ENCODE data around the gene ZNHIT6.

Gene ZNHIT6

GRCh38 chr1:85683292-85684025 is 24.8 kb downstream of the ZNHIT6 start:
- H3K4me3 ChIP-seq (ENCODE audit: low read depth, low read length, poor library complexity, severe bottlenecking): no peak overlapping the region
- H2AFZ ChIP-seq (ENCODE audit: low read length): no peak overlapping the region
- H4K20me1 ChIP-seq (ENCODE audit: insufficient read depth, low read length): no peaks in the 10 kb centered on the region
- H3K4me1 ChIP-seq (ENCODE audit: insufficient read depth, low read length, severe bottlenecking): no peaks in the 10 kb centered on the region
- no peak overlapping the region for H3K9ac ChIP-seq (ENCODE audit: low read length)
- H3K9me3 ChIP-seq (ENCODE audit: low read length): no peaks in the 10 kb centered on the region
- H3K36me3 ChIP-seq (ENCODE audit: insufficient read depth, low read length): peaks cover 50% of the 10 kb centered on the region
- no peak overlapping the region for H3K4me2 ChIP-seq (ENCODE audit: low read length)
- no peak overlapping the region for H3K27ac ChIP-seq (ENCODE audit: low read depth, low read length, poor library complexity, severe bottlenecking)
- no peak for TF ChIP-seq CTCF (IDR thresholded peaks at IDR 0.05; ENCODE audit: low read length)
- no peak for TF ChIP-seq EZH2 (IDR thresholded peaks at IDR 0.05; ENCODE audit: borderline replicate concordance, low read length)
- H3K79me2 ChIP-seq (ENCODE audit: insufficient read depth, low read length): no peaks in the 10 kb centered on the region; the same call in 1 of the 2 replicates
- H3K27me3 ChIP-seq (ENCODE audit: insufficient read depth, low read length): no peaks in the 10 kb centered on the region
- H3K9me2 ChIP-seq (ENCODE audit: low read depth, low read length): no peaks in the 10 kb centered on the region
- H3F3A ChIP-seq (ENCODE audit: insufficient read depth, low read length): no peaks in the 10 kb centered on the region; the same call in 1 of the 2 replicates

DNA sequence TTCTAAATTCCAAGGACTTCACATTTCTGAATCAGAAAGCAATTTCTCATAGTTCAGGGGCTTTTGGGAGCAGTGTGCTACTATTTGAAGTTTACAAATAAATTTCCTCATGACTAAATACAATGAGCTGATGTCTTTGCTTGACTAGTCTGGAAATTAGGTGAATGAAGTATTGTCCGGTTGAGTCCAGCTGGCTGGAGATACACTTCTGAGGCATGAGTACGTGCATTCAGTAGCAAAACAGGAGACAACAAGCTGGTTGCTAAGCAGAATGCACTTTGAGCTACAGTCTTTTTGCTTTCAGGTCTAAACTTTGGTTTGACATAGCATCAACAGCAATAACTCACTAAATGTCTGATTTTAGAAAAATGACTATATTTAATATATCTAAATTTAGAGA is 27.1 kb downstream of the ZNHIT6 start:
- Histone ChIP-seq H3K79me2 (ENCODE audit: insufficient read depth, low read length) (no peaks in the 10 kb centered on the region; the same call in 1 of the 2 replicates), H3K27ac (ENCODE audit: low read depth, low read length, poor library complexity, severe bottlenecking) (no peak overlapping the region)

GRCh38 chr1:85678193-85678592 is 30.0 kb downstream of the ZNHIT6 start:
- H3K36me3 ChIP-seq (ENCODE audit: insufficient read depth, low read length): peaks cover 72% of the 10 kb centered on the region; the same call in 1 of the 2 replicates
- TF ChIP-seq EZH2 (IDR thresholded peaks at IDR 0.05; ENCODE audit: borderline replicate concordance, low read length) (no peak), CTCF (IDR thresholded peaks at IDR 0.05; ENCODE audit: low read length) (no peak)
- H2AFZ ChIP-seq (ENCODE audit: low read length): no peak overlapping the region
- no peak overlapping the region for H3K9ac ChIP-seq (ENCODE audit: low read length)
- no peaks in the 10 kb centered on the region; the same call in 1 of the 2 replicates for H3K79me2 ChIP-seq (ENCODE audit: insufficient read depth, low read length)
- H3K9me3 ChIP-seq (ENCODE audit: low read length): no peaks in the 10 kb centered on the region
- H3K4me1 ChIP-seq (ENCODE audit: insufficient read depth, low read length, severe bottlenecking): no peaks in the 10 kb centered on the region
- H3K27me3 ChIP-seq (ENCODE audit: insufficient read depth, low read length): no peaks in the 10 kb centered on the region
- no peak overlapping the region for H3K4me3 ChIP-seq (ENCODE audit: low read depth, low read length, poor library complexity, severe bottlenecking)
- no peaks in the 10 kb centered on the region for H4K20me1 ChIP-seq (ENCODE audit: insufficient read depth, low read length)
- no peak overlapping the region for H3K4me2 ChIP-seq (ENCODE audit: low read length)
- no peak overlapping the region for H3K27ac ChIP-seq (ENCODE audit: low read depth, low read length, poor library complexity, severe bottlenecking)
- no peaks in the 10 kb centered on the region for H3K9me2 ChIP-seq (ENCODE audit: low read depth, low read length)
- H3F3A ChIP-seq (ENCODE audit: insufficient read depth, low read length): no peaks in the 10 kb centered on the region; the same call in 1 of the 2 replicates

More for the DNA sequence above, 27.1 kb downstream of the ZNHIT6 start:
- H3K27me3 ChIP-seq (ENCODE audit: insufficient read depth, low read length): no peaks in the 10 kb centered on the region
- H2AFZ ChIP-seq (ENCODE audit: low read length): no peak overlapping the region
- no peak for TF ChIP-seq CTCF (IDR thresholded peaks at IDR 0.05; ENCODE audit: low read length)
- TF ChIP-seq EZH2 (IDR thresholded peaks at IDR 0.05; ENCODE audit: borderline replicate concordance, low read length): no peak
- no peaks in the 10 kb centered on the region for H4K20me1 ChIP-seq (ENCODE audit: insufficient read depth, low read length)
- no peaks in the 10 kb centered on the region for H3K4me1 ChIP-seq (ENCODE audit: insufficient read depth, low read length, severe bottlenecking)
- no peaks in the 10 kb centered on the region for H3K9me3 ChIP-seq (ENCODE audit: low read length)
- H3K4me3 ChIP-seq (ENCODE audit: low read depth, low read length, poor library complexity, severe bottlenecking): no peak overlapping the region
- peaks cover 52% of the 10 kb centered on the region for H3K36me3 ChIP-seq (ENCODE audit: insufficient read depth, low read length)
- no peak overlapping the region for H3K9ac ChIP-seq (ENCODE audit: low read length)
- no peak overlapping the region for H3K4me2 ChIP-seq (ENCODE audit: low read length)
- no peaks in the 10 kb centered on the region; the same call in 1 of the 2 replicates for H3F3A ChIP-seq (ENCODE audit: insufficient read depth, low read length)
- H3K9me2 ChIP-seq (ENCODE audit: low read depth, low read length): no peaks in the 10 kb centered on the region

All from OCI-LY1 (cell line).